ENCODE measurements around the gene NELFE.
"Not testable (repeated sequence)": the region's sequence is repeated elsewhere in the genome, so short reads cannot be mapped to it uniquely, and the experiment has no call there.

Gene NELFE

GRCh38 chr6:31979238-31979898 lies 20.6 kb upstream of the NELFE start:
- no peak for TF ChIP-seq CTCF (IDR thresholded peaks at IDR 0.05; ENCODE audit: low read length, missing control alignments)
- DNase-seq (ENCODE audit: low read depth): no peak
- H3K4me3 ChIP-seq (replicated peaks; ENCODE audit: low read depth, low read length): no peak overlapping the region

- no peak for TF ChIP-seq CTCF (IDR thresholded peaks at IDR 0.05; ENCODE audit: low read length, missing control alignments)
- no peak for DNase-seq (ENCODE audit: low read depth)
- no peak overlapping the region for H3K4me3 ChIP-seq (replicated peaks; ENCODE audit: low read depth, low read length)
Observed at GRCh38 chr6:31978831-31979230, 20.1 kb upstream of the NELFE start.

- DNase-seq (ENCODE audit: low read depth): no peak
- no peak for TF ChIP-seq CTCF (IDR thresholded peaks at IDR 0.05; ENCODE audit: low read length, missing control alignments)
- H3K4me3 ChIP-seq (replicated peaks; ENCODE audit: low read depth, low read length): no peak overlapping the region
Observed at GRCh38 chr6:31977816-31978431, 19.2 kb upstream of the NELFE start.

- DNase-seq (ENCODE audit: low read depth): not testable (repeated sequence)
Observed at GRCh38 chr6:31976065-31976464, 17.3 kb upstream of the NELFE start.

GRCh38 chr6:31972709-31973350 lies 14.1 kb upstream of the NELFE start:
- H3K4me3 ChIP-seq (replicated peaks; ENCODE audit: low read depth, low read length): peak overlapping the region; percentile 86
- peak; percentile 45 for DNase-seq (ENCODE audit: low read depth)
- TF ChIP-seq CTCF (IDR thresholded peaks at IDR 0.05; ENCODE audit: low read length, missing control alignments): no peak

More at GRCh38 chr6:31976065-31976464, 17.3 kb upstream of the NELFE start:
- not testable (repeated sequence) for H3K4me3 ChIP-seq (replicated peaks; ENCODE audit: low read depth, low read length)

GRCh38 chr6:31971993-31972708 lies 13.4 kb upstream of the NELFE start, which contains the start of gene DXO:
TSS of gene DXO (minus strand) at chr6:31972138. CDS start at chr6:31971675, 463 bp downstream.
- TF ChIP-seq CTCF (IDR thresholded peaks at IDR 0.05; ENCODE audit: low read length, missing control alignments): no peak
- peak; percentile 99 for DNase-seq (ENCODE audit: low read depth)
- H3K4me3 ChIP-seq (replicated peaks; ENCODE audit: low read depth, low read length): peak within 1 kb of the TSS; percentile 86

Measured in fibroblast of pulmonary artery (primary cell).